GM19452 (cell line): Measurements from ENCODE around the gene RESF1.
"Not testable (repeated sequence)": the region's sequence is repeated elsewhere in the genome, so short reads cannot be mapped to it uniquely, and the experiment has no call there.

Experiments used
- ATAC-seq: cut with Tn5 transposase; IDR thresholded peaks from one replicate; pipeline ENCODE4 v1.9.1; 2021; ENCODE audit not compliant: unreplicated experiment

Gene RESF1, protein sequence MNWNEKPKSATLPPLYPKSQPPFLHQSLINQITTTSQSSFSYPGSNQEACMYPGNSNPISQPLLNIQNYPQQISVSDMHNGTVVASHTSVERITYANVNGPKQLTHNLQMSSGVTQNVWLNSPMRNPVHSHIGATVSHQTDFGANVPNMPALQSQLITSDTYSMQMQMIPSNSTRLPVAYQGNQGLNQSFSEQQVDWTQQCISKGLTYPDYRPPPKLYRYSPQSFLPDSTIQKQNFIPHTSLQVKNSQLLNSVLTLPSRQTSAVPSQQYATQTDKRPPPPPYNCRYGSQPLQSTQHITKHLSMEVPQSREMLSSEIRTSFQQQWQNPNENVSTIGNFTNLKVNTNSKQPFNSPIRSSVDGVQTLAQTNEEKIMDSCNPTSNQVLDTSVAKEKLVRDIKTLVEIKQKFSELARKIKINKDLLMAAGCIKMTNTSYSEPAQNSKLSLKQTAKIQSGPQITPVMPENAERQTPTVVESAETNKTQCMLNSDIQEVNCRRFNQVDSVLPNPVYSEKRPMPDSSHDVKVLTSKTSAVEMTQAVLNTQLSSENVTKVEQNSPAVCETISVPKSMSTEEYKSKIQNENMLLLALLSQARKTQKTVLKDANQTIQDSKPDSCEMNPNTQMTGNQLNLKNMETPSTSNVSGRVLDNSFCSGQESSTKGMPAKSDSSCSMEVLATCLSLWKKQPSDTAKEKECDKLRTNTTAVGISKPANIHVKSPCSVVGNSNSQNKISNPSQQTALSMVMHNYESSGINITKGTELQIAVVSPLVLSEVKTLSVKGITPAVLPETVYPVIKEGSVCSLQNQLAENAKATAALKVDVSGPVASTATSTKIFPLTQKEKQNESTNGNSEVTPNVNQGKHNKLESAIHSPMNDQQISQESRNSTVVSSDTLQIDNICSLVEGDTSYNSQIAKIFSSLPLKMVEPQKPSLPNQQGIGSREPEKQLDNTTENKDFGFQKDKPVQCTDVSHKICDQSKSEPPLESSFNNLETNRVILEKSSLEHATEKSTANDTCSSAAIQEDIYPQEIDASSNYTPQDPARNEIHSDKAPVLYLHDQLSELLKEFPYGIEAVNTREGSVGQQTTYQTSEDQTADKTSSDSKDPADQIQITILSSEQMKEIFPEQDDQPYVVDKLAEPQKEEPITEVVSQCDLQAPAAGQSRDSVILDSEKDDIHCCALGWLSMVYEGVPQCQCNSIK (N-terminal part only)

GRCh38 chr12:31959161-31959700 is at the start of gene RESF1:
RESF1 (plus strand) TSS chr12:31959415; CDS start chr12:31980956, 21,541 bp downstream.
- ATAC-seq, result peak; percentile 87

- no peak for ATAC-seq
Observed at GRCh38 chr12:31914927-31915326, 44.3 kb upstream of the RESF1 start.

GRCh38 chr12:31915446-31915845 is 43.8 kb upstream of the RESF1 start:
- ATAC-seq, result no peak

DNA sequence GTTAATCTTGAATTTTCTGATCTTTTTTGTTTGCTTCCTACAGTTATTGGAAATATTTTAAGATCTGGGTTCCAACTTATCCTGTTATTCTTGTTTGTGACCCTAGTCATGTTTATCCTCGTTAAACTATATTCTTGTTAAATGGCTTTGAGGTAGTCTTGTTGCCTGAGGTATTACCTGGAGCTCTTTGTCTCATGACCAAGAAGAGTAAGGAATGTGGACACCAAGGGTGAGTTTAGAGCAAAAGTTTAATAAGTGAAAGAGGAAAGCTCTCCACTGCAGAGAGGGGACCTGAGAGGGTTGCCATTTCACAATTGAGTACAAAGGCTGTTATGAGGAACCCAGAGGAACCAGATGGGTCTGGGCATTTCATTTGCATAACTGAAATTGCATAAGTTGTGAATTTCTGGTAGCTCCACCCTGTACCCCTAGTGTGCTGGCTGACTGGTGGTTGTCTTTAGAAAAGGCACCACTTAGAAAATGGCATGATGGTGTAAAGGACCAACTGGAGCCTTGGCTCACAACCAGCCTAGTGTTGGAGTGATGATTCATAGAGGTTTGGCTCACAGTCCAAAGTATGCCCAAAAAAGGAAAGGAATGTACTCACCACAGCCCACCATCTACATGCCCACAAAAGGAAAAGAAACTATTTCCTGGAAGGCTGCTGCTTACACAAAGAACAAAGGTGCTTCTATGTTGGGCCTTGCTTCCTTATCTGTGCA is 36.7 kb upstream of the RESF1 start:
- no peak for ATAC-seq

DNA sequence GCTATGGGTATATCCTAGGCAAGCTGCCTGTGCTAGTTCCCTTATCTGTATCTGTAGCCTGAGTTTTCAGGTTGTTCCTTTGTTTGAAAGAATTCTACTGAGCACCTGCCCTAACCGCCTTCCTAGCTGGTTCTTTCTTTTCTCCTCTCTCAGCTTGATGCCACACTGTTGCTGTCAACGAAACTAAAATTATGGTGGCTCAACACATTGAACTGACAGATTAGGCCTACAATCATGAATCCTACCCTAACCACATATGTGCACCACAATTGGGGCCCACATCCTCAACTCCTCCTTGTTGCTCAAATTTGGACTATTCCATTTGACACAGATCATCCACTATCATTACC is 36.2 kb upstream of the RESF1 start:
- ATAC-seq, result no peak

DNA sequence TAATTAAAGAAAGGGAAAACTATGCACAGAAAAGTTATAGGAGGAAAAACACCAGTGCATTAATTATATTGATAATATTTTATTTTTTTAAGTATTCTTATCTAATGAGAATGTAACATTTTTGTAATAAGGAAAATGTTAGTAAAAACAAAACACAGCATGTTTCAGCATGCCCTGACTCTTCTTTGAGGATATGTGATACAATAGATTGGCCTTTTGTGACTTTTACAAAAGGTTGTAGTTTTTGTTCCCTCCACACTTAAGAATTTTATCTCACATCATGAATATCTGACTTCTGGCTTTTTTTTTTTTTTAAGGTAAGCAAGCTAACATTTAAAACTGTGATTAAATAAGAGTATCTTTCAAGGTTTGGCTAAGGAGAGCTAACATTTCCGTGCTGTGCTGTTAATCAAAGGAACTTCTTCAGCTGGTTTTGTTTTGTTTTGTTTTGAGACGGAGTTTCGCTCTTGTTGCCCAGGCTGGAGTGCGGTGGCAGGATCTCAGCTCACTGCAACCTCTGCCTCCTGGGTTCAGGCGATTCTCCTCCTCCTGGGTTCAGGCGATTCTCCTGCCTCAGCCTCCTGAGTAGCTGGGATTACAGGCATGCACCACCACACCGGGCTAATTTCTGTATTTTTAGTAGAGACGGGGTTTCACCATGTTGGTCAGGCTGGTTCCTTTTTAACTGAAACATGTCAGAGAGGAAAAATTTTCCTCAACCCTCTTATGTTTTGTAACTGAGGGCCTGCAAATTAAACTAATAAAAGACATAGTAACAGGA is 30.8 kb upstream of the RESF1 start:
- no peak for ATAC-seq

GRCh38 chr12:31929027-31929526 is 30.1 kb upstream of the RESF1 start:
- ATAC-seq, result no peak

DNA sequence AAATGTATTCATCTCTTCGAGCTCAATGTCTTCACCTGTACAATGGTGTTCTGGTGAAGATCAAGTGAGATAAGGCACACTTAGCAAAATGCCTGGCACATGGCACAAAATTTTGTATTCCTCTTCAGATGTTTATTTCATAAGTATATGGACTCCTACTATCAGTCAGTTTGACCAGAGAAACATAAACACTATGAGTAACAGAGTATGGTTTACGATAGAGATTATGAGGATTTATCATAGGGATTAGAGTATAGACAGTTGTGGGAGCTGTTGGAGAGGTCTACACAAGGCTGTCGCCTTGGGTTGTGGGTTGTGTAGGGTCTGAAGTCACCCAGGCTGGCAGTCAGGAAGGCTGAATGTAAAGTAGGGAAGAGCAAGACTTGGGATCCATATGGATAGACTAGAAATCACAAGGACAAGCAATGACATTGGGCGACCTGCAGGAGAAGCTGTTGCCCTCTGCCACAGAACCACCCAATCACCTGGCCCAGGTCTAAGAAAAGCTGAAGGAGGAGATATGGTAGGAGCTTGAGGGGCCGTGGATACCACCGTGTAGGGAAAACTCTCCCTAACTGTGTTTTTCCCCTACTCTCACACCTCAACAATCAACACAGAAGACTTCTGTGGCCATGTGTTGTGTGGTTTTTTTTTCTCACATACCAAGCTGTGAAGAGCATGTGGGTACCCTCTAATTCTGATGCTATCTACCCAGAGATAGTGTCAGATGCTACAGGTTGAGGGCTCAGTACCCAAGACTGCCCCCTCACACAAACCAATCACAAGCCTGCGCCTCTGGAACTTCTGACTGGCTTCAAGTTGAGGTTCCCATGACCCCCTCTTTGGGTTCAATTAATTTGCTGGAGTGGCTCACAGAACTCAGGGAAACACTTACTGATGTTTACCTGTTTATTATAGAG is 27.2 kb upstream of the RESF1 start:
- no peak for ATAC-seq

GRCh38 chr12:31944299-31944698 is 14.9 kb upstream of the RESF1 start:
- no peak for ATAC-seq

DNA sequence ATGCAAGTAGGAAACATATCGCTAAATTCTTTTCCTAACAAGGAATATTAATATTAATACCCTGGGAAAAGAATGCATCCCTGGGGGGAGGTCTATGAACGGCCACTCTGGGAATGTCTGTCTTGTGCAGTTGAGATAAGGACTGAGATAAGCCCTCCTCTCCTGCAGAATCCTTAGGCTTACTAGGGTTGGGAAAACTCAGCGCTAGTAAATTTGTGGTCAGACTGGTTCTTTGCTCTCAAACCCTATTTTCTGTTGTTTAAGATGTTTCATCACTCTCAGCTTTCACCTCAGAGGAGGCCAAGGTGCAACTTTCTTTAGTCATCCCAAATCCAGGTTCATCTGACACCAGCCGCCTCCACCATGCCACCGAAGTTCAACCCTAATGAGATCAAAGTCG is 11.2 kb upstream of the RESF1 start:
- no peak for ATAC-seq

GRCh38 chr12:31948697-31949359 is 10.4 kb upstream of the RESF1 start:
- not testable (repeated sequence) for ATAC-seq

GRCh38 chr12:31950088-31950487 is 9.1 kb upstream of the RESF1 start:
- ATAC-seq, result no peak

DNA sequence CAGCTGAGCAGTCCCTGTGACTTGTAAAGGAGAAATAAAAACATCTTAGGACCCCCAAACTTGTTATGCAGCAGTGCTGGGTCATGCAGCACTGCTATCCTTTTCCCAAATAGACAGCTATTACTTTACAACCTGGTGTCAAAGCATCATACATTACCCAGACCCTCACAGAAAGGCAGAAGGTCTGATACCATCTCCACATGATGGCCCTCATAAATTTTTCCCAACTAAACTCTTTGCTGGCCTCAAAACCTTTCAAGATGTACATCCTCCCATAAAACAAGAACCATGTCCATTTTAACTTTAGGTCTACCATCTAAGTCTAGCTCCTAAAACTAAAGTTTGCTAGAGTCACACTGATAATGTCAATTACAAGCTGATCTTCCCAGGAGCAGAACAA is 8.7 kb upstream of the RESF1 start:
- ATAC-seq, result no peak

GRCh38 chr12:31951008-31951407 is 8.2 kb upstream of the RESF1 start:
- no peak for ATAC-seq

DNA sequence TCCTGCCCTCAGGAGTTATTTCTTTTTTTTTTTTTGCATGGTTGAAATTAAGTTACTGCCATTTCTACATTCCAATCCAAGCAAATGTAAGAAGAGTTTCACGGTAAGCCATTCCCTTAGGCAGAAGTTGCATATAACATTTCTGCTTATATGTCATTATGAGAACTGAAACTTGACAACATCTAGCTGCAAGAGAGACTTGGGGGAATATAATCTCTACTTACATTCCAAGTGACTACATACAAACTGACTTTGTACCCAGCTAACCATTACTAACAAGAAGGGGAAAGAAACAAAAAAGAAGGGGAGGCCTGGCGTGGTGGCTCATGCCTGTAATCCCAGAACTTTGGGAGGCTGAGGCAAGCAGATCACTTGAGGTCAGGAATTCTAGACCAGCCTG is 7.3 kb upstream of the RESF1 start:
- no peak for ATAC-seq

GRCh38 chr12:31952418-31952817 is 6.8 kb upstream of the RESF1 start:
- no peak for ATAC-seq

GRCh38 chr12:31954925-31955858 is 4.0 kb upstream of the RESF1 start:
- ATAC-seq, result no peak
